ENCODE results near the gene DPF1. TPM values are rescaled to one million over a fixed set of nuclear protein-coding genes. Genes with fewer than 3 reads are reported as not detected.

DPF1 gene
- polyA plus RNA-seq (2013, experiment 1 of 2), result 4.1 TPM
- polyA plus RNA-seq (2013, experiment 2 of 2), result 3.6 TPM

GRCh38 chr19:38224014-38224862 lies at the start of gene DPF1:
TSS of gene DPF1 (minus strand) at chr19:38224222. CDS start at chr19:38224142, 80 bp downstream.
- no peak within 1 kb of the TSS for H3K4ac ChIP-seq (ENCODE audit: low read depth, low read length)
- H3K79me2 ChIP-seq (ENCODE audit: control insufficient read depth, insufficient read depth, low read length), result no peaks in the 10 kb centered on the region
- no peaks in the 10 kb centered on the region for H3K36me3 ChIP-seq (ENCODE audit: control insufficient read depth, insufficient read depth, low read length)
- peak within 1 kb of the TSS; percentile 38 for H3K4me3 ChIP-seq (ENCODE audit: low read length)
- H2BK120ac ChIP-seq (ENCODE audit: low read depth, low read length), result no peak within 1 kb of the TSS
- no peak within 1 kb of the TSS for H3K18ac ChIP-seq (ENCODE audit: low read length)
- DNase-seq, result peak; percentile 92
- peak within 1 kb of the TSS; percentile 86 for H3K56ac ChIP-seq (ENCODE audit: low read length)
- H3K79me1 ChIP-seq (ENCODE audit: low read length), result no peaks in the 10 kb centered on the region
- H3K27me3 ChIP-seq (ENCODE audit: insufficient read depth, low read length, poor library complexity), result no peaks in the 10 kb centered on the region
- no CpG with 5 or more reads among the region's 61 CpGs for WGBS (ENCODE audit: extremely low coverage, insufficient coverage, low lambda C conversion rate)
- no peak within 1 kb of the TSS for H2AK5ac ChIP-seq (ENCODE audit: low read length)
- H4K8ac ChIP-seq (ENCODE audit: low read depth, low read length), result no peak within 1 kb of the TSS
- no peak within 1 kb of the TSS for H2BK15ac ChIP-seq (replicated peaks; ENCODE audit: low read depth)
- no peak within 1 kb of the TSS for H3K23ac ChIP-seq (ENCODE audit: low read length)
- no peak within 1 kb of the TSS for H2BK5ac ChIP-seq (ENCODE audit: low read length)
- H3K27ac ChIP-seq (ENCODE audit: low read depth, low read length), result no peak within 1 kb of the TSS
- H3K4me1 ChIP-seq (ENCODE audit: control insufficient read depth, low read depth, low read length), result peaks cover 2% of the 10 kb centered on the region
- peak within 1 kb of the TSS; percentile 62 for H3K9ac ChIP-seq (ENCODE audit: low read length)
- peak within 1 kb of the TSS; percentile 95 for H3K4me2 ChIP-seq (ENCODE audit: low read length)
- no peak within 1 kb of the TSS for H4K5ac ChIP-seq (ENCODE audit: low read length)

- no peak overlapping the region for H4K8ac ChIP-seq (ENCODE audit: low read depth, low read length)
- H3K27ac ChIP-seq (ENCODE audit: low read depth, low read length), result no peak overlapping the region
- peaks cover 5% of the 10 kb centered on the region for H3K79me1 ChIP-seq (ENCODE audit: low read length)
- no peak overlapping the region for H2BK15ac ChIP-seq (replicated peaks; ENCODE audit: low read depth)
- H3K79me2 ChIP-seq (ENCODE audit: control insufficient read depth, insufficient read depth, low read length), result peaks cover 58% of the 10 kb centered on the region
- H3K4me1 ChIP-seq (ENCODE audit: control insufficient read depth, low read depth, low read length), result peaks cover 7% of the 10 kb centered on the region
- no peaks in the 10 kb centered on the region for H3K36me3 ChIP-seq (ENCODE audit: control insufficient read depth, insufficient read depth, low read length)
- H3K4ac ChIP-seq (ENCODE audit: low read depth, low read length), result no peak overlapping the region
- DNase-seq, result no peak
- no CpG with 5 or more reads among the region's 2 CpGs for WGBS (ENCODE audit: extremely low coverage, insufficient coverage, low lambda C conversion rate)
- no peaks in the 10 kb centered on the region for H3K27me3 ChIP-seq (ENCODE audit: insufficient read depth, low read length, poor library complexity)
- no peak overlapping the region for H3K9ac ChIP-seq (ENCODE audit: low read length)
- no peak overlapping the region for H3K23ac ChIP-seq (ENCODE audit: low read length)
- H3K4me2 ChIP-seq (ENCODE audit: low read length), result no peak overlapping the region
- no peak overlapping the region for H3K4me3 ChIP-seq (ENCODE audit: low read length)
- no peak overlapping the region for H2BK5ac ChIP-seq (ENCODE audit: low read length)
- H3K56ac ChIP-seq (ENCODE audit: low read length), result no peak overlapping the region
- H2BK120ac ChIP-seq (ENCODE audit: low read depth, low read length), result no peak overlapping the region
- no peak overlapping the region for H4K5ac ChIP-seq (ENCODE audit: low read length)
- H3K18ac ChIP-seq (ENCODE audit: low read length), result no peak overlapping the region
- H2AK5ac ChIP-seq (ENCODE audit: low read length), result no peak overlapping the region
Measured at GRCh38 chr19:38273499-38273898, 49.5 kb upstream of the DPF1 start.

- H3K79me2 ChIP-seq (ENCODE audit: control insufficient read depth, insufficient read depth, low read length), result peaks cover 70% of the 10 kb centered on the region
- H2BK15ac ChIP-seq (replicated peaks; ENCODE audit: low read depth), result no peak overlapping the region
- H2BK120ac ChIP-seq (ENCODE audit: low read depth, low read length), result no peak overlapping the region
- no peak overlapping the region for H3K18ac ChIP-seq (ENCODE audit: low read length)
- no peak overlapping the region for H3K4me3 ChIP-seq (ENCODE audit: low read length)
- H4K8ac ChIP-seq (ENCODE audit: low read depth, low read length), result no peak overlapping the region
- H3K36me3 ChIP-seq (ENCODE audit: control insufficient read depth, insufficient read depth, low read length), result no peaks in the 10 kb centered on the region
- H3K27me3 ChIP-seq (ENCODE audit: insufficient read depth, low read length, poor library complexity), result no peaks in the 10 kb centered on the region
- H2BK5ac ChIP-seq (ENCODE audit: low read length), result no peak overlapping the region
- no peak overlapping the region for H2AK5ac ChIP-seq (ENCODE audit: low read length)
- peaks cover 26% of the 10 kb centered on the region for H3K4me1 ChIP-seq (ENCODE audit: control insufficient read depth, low read depth, low read length)
- H3K9ac ChIP-seq (ENCODE audit: low read length), result peak overlapping the region; percentile 6
- no peak overlapping the region for H4K5ac ChIP-seq (ENCODE audit: low read length)
- H3K27ac ChIP-seq (ENCODE audit: low read depth, low read length), result peak overlapping the region; percentile 84
- WGBS (ENCODE audit: extremely low coverage, insufficient coverage, low lambda C conversion rate), result no CpG with 5 or more reads among the region's 5 CpGs
- no peak overlapping the region for H3K4ac ChIP-seq (ENCODE audit: low read depth, low read length)
- no peak overlapping the region for H3K4me2 ChIP-seq (ENCODE audit: low read length)
- no peak overlapping the region for H3K23ac ChIP-seq (ENCODE audit: low read length)
- H3K56ac ChIP-seq (ENCODE audit: low read length), result no peak overlapping the region
- H3K79me1 ChIP-seq (ENCODE audit: low read length), result peaks cover 6% of the 10 kb centered on the region
- DNase-seq, result peak; percentile 64
Measured at GRCh38 chr19:38270587-38271167, 46.7 kb upstream of the DPF1 start.

DNA sequence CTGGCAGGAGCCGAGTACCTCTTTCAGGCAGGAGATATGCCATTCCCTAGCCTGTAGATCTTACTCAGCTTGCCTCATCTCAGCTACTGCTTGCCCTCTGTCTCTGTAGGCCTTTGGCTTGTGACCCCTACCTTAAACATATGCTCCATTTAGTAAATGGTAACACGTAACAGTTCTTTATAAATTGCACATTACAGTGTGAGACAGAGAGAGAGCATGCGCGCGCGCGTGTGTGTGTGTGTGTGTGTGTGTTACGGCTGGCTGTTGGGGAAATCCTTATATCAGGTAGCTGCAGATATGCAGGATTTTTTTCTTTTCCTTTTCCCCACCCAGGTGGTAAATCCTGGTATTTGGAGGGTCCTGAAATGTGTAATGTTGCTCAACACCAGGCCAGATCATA lies 44.5 kb upstream of the DPF1 start:
- Histone ChIP-seq H3K27me3 (ENCODE audit: insufficient read depth, low read length, poor library complexity) (no peaks in the 10 kb centered on the region), H2BK15ac (replicated peaks; ENCODE audit: low read depth) (no peak overlapping the region), H3K27ac (ENCODE audit: low read depth, low read length) (no peak overlapping the region), H2AK5ac (ENCODE audit: low read length) (no peak overlapping the region), H2BK5ac (ENCODE audit: low read length) (no peak overlapping the region), H4K8ac (ENCODE audit: low read depth, low read length) (no peak overlapping the region), H3K4ac (ENCODE audit: low read depth, low read length) (no peak overlapping the region), H3K4me2 (ENCODE audit: low read length) (no peak overlapping the region), H3K79me2 (ENCODE audit: control insufficient read depth, insufficient read depth, low read length) (peaks cover 67% of the 10 kb centered on the region), H3K9ac (ENCODE audit: low read length) (peak overlapping the region; percentile 33), H3K4me1 (ENCODE audit: control insufficient read depth, low read depth, low read length) (peaks cover 29% of the 10 kb centered on the region), H3K56ac (ENCODE audit: low read length) (peak overlapping the region; percentile 38), H3K18ac (ENCODE audit: low read length) (no peak overlapping the region), H3K79me1 (ENCODE audit: low read length) (peaks cover 11% of the 10 kb centered on the region), H3K4me3 (ENCODE audit: low read length) (no peak overlapping the region), H3K36me3 (ENCODE audit: control insufficient read depth, insufficient read depth, low read length) (no peaks in the 10 kb centered on the region), H4K5ac (ENCODE audit: low read length) (no peak overlapping the region), H2BK120ac (ENCODE audit: low read depth, low read length) (no peak overlapping the region), H3K23ac (ENCODE audit: low read length) (no peak overlapping the region)
- WGBS (ENCODE audit: extremely low coverage, insufficient coverage, low lambda C conversion rate), result no CpG with 5 or more reads among the region's 8 CpGs
- no peak for DNase-seq

GRCh38 chr19:38267761-38268483 lies 43.9 kb upstream of the DPF1 start:
- Histone ChIP-seq H3K27me3 (ENCODE audit: insufficient read depth, low read length, poor library complexity) (no peaks in the 10 kb centered on the region), H2BK5ac (ENCODE audit: low read length) (no peak overlapping the region), H3K79me2 (ENCODE audit: control insufficient read depth, insufficient read depth, low read length) (peaks cover 63% of the 10 kb centered on the region), H3K36me3 (ENCODE audit: control insufficient read depth, insufficient read depth, low read length) (no peaks in the 10 kb centered on the region), H3K56ac (ENCODE audit: low read length) (peak overlapping the region; percentile 49), H3K79me1 (ENCODE audit: low read length) (peaks cover 11% of the 10 kb centered on the region), H2BK120ac (ENCODE audit: low read depth, low read length) (no peak overlapping the region), H4K5ac (ENCODE audit: low read length) (no peak overlapping the region), H4K8ac (ENCODE audit: low read depth, low read length) (no peak overlapping the region), H3K27ac (ENCODE audit: low read depth, low read length) (no peak overlapping the region), H3K4me1 (ENCODE audit: control insufficient read depth, low read depth, low read length) (peaks cover 29% of the 10 kb centered on the region), H3K4me3 (ENCODE audit: low read length) (no peak overlapping the region), H3K4me2 (ENCODE audit: low read length) (no peak overlapping the region), H2AK5ac (ENCODE audit: low read length) (no peak overlapping the region), H3K9ac (ENCODE audit: low read length) (peak overlapping the region; percentile 33), H3K18ac (ENCODE audit: low read length) (no peak overlapping the region), H3K23ac (ENCODE audit: low read length) (no peak overlapping the region), H3K4ac (ENCODE audit: low read depth, low read length) (no peak overlapping the region), H2BK15ac (replicated peaks; ENCODE audit: low read depth) (no peak overlapping the region)
- peak; percentile 41 for DNase-seq
- WGBS (ENCODE audit: extremely low coverage, insufficient coverage, low lambda C conversion rate), result no CpG with 5 or more reads among the region's 12 CpGs

Measured in mesendoderm (in vitro differentiated cells).